Brain pericyte (primary cell): Measurements from ENCODE around the gene AK4.

ENCODE experiments used
- DNase-seq: peaks from one replicate; pipeline ENCODE4 v3.0.0-alpha.2; 2012; ENCODE audit warnings: low read depth, low spot score

AK4 gene

DNA sequence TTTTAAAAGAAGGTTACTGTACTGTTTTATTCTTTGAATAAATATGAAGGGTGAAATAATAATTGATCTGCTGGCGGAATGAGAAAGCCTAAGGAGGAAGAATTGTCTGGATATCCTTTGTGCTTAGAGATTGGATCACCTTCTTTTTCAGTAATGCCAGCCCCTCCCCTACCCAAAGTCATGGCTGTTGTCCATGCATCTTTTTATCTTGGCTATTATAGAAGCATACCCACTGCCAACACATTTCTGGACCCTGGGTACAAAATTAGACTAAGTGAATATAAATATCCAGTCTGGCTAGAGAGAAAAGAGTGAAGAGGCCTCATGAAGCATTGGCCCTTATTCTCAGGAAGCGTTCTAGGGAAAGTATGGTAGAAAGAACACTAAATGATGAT is 28.1 kb downstream of the AK4 start:
- no peak for DNase-seq

DNA sequence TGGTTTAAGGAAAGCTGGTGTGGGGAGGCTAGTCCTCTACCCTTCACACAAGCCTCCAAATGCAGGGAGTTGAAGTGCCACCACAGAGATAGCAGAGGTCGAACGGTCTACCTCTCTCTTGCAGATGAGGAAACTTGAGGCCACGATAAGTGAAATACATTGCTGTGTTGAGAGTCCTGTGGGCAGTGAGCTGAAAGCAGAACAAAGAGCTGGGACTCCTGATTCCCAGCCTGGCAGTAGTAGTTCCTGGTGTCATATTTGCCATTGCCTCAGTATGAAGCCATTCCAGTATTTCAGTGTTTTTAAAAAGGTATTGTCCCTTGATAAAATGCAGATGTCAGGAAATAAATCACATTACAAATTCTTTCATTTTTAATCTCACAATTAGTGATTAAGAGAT is 28.6 kb downstream of the AK4 start:
- no peak for DNase-seq

DNA sequence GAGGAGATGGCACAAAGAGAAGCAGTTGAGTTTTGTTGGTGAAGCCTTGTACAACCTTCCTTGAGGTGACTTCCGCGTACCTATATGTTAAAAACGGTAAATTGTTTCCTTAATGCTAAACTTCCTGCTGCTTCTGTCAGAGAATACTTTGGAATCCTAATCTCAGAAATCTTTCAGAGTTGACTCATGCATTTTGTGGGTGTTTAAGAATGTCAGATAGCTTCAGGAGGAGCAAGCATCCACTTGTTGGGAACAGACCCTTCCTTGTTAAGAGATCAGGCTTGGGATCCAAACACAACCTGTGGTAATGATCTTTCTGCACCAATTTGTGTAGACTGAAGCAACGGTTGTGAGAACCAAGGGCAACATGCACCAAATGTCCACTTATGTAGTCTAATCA is 29.5 kb downstream of the AK4 start:
- DNase-seq, result no peak

DNA sequence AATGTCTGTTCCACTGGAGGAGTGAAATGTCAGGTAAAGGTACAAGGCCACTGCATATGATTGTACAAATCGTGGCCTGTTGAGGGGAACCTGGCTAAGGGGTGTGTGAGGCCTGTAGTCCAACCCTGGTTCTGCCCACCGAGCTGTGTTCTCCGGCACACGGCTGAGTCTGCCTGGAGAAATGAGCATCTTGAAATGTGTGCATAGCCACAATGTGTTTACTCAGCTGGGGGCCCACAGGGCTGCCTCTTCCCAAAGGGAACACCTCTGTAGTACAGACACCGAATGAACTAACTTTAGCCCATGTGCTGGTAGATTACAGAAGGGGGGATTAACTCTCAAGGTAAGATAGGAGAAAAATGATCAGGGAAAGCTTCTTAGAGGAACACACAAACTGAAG is 30.2 kb downstream of the AK4 start:
- DNase-seq, result no peak

DNA sequence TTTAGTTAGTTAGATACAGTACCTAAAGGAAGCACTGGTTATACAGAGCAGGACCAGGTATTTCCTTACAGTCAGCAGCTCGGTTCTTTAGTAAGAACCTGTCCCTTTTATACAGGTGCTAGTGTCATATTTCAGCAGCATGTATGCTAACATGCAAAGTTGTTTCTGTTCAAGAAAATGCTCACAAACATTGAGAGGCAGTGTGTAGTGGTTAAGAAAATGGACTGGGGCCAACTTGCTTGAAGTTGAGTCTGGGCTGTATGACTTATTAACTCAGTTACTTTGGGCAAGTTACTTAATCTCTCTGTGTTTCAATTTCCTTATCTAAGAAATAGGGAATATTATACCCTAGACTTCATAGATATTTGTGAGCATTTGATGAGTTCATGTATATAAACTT is 31.1 kb downstream of the AK4 start:
- DNase-seq, result no peak

DNA sequence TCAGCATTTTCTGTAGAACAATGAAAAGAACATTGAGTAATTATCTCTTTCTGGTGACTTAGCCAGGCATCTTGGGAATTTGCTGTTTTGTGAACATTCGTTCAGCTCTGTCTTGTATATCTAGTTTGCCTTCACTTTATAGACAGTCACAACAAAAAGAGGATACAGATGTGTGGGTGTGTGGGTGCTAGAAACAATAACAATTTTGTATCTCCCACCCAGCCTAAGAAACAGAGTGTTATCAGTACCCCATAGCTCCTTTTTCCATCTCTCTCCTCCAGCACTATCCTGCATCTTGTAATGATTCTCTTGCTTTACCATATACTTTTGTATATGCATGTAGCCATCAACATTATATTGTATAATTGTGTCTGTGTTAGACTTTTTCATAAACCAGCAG is 33.0 kb downstream of the AK4 start:
- DNase-seq, result no peak

DNA sequence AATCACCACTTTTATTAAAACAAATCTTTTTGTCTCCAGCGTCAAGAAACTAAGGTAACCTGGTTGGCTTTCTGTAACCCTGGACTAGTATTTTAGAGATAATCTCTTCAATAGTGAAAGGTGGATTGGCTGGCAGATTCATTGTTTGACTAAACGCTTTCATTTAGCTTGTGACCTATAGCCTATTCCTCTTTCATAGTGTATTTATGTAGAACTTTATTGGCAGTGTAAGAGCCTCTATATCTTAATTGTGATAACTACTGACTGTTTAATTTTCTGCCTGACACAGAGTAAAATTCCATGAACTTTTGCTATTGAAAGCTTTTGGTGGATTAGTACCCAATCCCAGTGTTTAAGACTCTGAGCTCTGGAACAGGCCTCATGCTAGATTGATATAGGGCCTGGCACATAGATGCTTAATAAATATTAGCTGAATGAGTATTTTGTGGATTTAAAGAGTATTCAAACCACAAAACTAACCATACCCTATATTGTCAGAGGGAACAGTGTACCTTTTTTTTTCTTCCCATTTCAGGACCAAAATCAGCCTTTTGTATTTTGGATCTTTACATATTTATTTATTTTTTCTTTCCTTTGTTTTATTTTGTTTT is 34.8 kb downstream of the AK4 start:
- DNase-seq, result no peak

DNA sequence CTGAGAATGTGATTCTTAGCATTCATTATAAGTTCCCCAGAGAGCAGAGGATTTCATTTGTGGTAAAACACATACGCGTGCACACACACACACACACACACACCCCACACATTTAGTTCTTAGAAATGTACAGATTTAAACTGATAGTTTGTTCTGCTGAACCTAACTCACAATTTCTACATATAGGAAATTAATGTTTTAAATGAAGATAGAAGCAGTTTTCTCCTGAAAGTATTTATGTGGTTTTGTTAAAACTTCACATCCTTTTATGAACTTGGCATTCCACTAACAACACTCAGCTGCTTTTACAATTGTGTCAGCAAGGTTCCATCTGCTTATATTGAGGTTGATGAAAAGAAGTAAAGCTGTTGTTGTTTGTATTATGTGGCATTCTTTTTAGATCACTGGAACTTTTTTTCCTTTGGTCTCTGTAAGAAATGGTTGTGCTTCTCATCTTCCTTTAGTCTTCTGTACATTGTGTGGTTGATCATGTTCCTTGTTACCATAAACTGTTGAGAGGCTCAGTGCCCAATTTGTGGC is 41.6 kb downstream of the AK4 start:
- no peak for DNase-seq

DNA sequence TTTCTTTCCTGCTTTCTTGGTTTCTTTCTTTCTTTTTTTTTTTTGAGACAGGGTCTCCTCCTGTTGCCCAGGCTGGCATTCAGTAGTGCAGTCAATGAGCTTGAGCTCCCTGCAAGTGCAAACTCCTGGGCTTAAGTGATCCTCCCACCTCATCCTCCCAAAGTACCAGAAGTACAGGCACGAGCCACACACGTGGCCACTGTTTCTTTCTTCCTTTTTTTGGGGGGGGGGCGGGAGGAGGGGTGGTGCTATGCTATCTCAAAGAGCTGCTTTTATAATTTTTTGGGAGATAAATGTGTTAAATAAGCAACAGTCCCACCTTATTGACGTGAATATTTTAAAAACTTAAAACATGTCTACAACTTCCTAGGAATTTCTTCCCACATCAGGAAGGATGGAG is 42.2 kb downstream of the AK4 start:
- DNase-seq, result no peak

DNA sequence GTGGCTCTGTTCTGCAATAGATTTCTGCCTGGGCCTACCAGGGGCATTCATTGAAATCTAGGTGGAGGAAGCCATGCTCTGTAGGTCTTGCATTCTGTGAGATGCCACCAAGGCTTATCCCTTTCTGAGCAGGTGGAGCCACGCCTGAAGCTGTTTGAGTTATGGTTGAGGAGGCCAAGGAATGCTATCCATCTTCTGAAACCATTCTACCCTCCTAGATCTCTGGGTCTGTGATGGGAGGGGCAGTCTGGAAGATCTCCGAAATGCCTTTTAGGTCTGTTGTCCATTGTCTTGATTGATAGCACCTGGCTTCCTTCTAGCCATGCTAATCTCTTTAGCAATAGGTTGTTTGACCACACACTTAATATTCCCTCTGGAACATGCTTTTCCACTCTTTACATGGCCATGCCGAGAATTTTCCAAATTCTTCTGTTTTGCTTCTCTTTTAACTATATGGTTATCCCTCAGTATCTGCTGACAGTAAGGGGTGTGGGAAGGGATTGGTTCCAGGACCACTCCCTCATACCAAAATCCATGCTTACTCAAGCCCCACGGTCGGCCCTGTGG is 45.2 kb downstream of the AK4 start:
- DNase-seq, result no peak

DNA sequence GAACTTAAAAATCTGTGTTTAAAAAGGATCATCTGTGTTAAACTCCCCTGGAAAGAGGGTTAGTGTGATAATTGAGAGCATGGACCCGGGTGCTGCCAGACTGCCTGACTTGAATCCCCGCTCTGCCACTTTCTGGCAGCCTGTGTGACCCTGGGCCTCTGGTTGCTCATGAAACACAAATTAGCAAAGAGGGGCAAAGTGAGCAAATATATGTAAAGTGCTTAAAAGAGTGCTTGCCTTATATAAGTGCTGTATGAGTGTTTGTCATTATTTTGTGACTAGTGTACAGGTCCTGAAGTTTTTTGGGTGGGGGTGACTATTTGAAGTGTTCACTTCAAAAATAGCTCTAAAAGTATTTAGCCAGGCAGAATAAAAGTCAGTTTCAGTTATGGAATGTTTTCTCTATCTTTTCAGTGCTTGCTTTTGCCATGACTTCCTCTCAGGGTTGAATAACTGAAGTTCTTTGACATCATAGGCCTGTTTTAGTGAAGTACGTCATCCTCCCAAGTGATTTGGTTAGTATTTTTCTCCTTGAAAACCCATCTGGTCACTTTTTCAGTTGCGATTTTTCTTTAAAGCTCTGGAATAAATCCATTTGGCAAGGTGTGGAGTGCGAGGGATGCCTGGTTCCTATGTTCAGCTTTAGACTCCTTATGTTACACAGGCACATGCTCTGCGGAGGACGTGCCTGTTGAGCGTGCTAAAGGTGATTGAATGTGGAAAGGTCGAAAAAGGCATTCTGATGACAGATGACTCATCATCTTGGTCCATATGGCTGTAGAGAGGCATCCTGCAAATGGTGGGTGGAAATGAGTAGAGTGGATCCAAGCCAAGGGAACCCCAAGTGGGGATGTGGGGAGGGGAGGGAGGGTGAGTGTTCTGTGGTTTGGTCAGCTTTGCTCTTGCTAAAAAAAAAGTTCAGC is 47.8 kb downstream of the AK4 start:
- DNase-seq, result no peak

DNA sequence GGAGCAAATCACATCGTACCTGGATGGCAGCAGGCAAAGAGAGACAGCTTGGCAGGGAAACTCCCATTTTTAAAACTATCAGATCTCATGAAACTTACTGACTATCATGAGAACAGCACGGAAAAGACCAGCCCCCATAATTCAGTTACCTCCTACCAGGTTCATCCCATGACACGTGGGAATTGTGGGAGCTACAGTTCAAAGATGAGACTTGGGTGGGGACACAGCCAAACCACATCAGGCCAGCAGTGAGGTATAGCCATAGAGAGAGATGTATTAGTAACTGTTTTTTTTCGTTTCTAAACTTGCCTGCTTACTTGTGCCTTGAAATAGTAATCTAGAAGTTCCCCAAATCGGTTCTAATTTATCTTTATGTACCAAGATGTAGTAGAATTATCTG is 48.9 kb downstream of the AK4 start:
- no peak for DNase-seq

DNA sequence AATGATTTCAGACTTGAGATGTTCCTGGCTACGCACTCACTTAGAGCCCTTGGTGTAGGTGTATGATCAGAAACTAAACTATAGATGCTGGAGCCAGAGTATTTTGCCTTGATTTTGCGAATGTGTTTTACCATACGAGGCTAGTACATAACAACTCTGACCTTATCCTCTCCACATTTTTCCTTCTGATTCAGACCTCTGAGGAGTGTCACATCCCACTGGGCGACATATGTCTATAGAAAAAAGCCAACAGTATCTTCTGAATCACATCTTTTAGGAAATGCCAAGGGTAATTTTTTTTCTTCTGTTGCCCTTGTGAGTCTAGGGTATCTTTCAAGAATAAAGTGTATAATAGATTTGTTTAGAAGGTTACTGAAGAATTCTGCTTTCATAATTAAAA is 49.6 kb downstream of the AK4 start:
- DNase-seq, result no peak

DNA sequence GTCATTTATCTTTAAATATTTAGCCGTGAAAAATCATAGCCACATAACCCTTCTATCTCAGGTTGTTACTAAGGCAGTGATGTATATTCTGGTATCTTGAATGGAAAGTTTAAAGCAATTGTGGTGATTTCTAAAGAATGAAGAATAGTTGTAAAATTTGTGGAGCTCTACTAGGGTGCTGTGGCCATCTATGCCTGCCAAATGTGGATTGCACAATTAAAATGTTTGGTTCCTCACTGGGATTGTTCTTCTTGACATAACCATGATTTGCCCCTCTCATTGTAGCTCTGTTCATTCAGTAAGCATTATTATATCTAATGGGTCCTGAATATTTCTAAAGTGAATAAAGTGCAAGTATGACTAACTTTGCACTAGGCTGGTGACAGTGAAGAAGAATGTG is 50.1 kb downstream of the AK4 start:
- DNase-seq, result no peak

DNA sequence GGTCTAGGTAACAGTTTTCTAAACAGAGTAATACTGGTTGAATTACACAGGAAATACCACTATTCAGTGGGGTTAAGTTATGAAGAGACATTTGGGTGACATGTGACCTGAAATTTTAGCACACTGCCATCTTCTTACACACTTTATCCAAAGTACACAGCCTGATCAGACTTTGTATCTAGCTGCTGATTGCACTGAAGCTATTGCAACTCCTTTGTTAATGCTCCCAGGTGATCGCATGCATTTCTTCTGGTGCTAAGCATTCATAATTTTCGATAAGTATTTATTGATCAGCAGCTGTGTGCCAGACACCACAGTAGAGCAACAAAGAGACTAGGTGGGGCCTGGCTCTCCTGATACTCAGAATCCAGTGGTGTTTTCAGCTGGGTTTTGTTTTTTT is 52.4 kb downstream of the AK4 start:
- no peak for DNase-seq

DNA sequence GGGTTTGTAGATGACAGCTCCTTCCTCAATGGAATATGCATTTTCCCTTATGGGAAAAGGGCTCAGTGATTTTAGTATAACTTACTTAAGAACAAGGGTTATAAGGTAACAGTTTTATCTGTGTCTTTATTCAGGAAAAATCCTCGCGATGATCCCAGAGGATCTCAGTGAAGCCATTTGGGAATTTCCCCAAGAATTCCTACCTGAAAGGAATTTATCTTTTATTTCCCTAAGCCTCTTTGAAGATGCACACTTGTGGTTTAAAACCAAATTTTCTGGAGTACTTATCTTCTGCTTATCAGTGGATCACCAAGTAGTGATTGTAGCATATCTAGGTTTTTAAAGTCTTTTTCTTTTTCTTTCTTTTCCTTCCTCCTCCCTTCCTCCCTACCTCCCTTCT is 58.8 kb downstream of the AK4 start:
- no peak for DNase-seq

DNA sequence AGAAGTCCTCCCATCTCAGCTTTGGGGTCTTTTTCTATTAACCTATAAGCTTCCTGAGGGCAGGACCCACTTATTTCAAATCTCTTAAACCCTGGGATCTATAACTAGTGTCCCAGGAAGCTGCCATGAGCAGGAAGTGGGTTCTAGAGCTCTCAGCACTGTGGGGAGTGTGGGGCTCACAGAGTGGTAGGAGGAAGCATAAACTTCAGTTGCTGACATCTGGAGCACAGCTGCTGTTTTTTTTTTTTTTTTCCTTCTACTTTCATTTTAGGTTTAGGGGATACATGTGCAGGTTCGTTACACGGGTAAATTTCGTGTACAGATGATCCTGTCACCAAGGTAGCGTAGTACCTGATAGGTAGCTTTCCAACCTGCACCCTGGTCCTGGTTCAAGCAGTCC is 59.3 kb downstream of the AK4 start:
- no peak for DNase-seq

DNA sequence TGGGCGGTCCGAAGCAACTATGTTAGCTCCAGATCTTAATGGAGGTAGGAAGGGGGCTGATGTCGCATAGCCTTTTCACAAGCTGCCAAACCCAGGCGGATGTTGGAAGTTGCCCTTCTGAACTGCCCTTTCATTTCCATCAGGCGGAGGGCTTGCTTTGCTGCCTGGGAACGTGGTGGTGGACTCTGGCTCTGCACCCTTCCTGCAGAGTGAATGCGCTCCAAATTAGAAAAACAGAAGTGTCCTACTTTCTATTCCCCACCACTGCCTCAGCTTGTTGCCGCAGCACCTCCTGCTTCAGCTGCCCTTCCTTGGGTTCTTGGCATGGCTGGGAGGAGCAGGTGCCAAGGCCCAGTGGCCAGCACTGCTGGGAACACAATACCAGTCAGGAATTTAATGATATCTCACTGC is 60.6 kb downstream of the AK4 start:
- no peak for DNase-seq

DNA sequence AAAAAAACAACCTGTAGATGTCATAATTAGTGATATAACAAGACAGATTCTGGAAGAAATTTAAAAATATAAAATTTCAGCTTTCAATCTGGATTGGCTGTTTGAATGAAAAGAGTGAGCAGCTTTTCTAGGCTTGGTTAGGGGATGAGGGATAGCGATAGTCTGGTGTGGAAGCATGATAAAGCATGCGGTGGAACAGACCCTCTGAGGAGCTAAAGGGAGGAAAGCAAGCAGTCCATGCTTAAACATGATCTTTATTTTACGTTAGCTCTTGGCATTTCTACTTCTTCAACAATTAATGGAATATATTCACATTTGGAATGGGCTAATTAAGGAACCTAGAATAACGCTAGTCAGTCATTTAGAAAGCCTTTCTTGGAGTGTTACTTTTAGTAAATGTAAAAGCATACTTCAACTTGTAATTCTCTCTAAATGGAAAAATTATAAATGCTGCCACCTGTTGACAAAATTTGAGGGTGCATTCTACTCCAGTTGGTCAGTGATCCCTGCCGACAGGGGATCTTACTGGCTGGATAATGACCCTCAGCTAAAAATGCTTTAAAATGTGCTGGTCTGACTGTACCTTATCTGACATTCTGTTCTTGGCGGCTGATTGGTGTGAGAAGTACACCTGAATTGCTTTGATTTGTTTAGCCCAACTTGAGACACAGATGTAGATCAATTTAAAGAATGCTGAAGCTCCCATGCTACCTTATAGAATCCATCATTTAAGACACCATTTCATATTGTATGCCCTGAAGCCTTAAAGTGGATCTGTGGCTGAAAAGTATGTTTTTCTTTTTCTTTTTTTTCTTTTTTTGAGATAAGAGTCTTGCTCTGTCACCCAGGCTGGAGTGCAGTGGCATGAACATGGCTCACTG is 61.2 kb downstream of the AK4 start:
- no peak for DNase-seq

DNA sequence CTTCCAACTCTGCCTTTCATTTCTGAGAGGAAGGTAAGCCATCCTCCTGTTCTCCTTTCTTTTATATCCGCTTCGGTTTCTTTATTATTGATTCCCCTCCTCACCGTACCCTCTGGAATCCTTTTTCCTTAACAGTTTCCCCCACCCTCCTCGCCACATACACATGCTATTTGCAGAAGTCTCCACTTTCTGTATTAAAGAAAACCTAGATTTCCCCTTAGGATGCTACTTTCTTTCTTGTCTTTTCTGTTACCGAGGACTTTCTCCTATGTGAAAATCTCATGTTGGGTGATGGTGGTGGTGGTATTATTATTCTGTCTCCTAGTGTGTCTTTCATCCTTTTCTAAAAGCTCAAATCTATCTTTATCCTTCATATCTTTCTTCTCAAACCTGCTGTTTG is 62.3 kb downstream of the AK4 start:
- no peak for DNase-seq

DNA sequence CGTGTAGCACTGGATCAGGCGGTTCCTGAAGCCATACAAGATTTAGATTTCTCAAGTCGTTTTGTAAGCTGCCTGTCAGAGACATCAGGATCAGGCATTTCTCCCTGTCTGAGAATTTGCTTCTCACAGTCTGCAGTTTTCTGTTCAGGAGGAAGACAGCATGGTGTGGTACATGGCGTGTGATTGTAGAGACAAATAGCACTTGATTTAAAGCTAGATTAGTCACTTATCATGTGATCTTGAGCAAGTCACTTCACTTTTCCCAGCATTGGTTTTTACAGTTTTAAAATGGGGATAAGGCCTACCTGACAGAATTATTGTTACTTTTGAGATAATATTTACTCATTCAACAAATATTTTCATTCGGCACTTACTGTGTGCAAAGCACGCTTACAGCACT is 63.3 kb downstream of the AK4 start:
- no peak for DNase-seq
